HG03571 (cell line): ENCODE data around the gene NDUFB1.

Experiments
- ATAC-seq: cut with Tn5 transposase; IDR thresholded peaks from one replicate; pipeline ENCODE4 v1.9.1; 2021; ENCODE audit not compliant: unreplicated experiment

The NDUFB1 gene

DNA sequence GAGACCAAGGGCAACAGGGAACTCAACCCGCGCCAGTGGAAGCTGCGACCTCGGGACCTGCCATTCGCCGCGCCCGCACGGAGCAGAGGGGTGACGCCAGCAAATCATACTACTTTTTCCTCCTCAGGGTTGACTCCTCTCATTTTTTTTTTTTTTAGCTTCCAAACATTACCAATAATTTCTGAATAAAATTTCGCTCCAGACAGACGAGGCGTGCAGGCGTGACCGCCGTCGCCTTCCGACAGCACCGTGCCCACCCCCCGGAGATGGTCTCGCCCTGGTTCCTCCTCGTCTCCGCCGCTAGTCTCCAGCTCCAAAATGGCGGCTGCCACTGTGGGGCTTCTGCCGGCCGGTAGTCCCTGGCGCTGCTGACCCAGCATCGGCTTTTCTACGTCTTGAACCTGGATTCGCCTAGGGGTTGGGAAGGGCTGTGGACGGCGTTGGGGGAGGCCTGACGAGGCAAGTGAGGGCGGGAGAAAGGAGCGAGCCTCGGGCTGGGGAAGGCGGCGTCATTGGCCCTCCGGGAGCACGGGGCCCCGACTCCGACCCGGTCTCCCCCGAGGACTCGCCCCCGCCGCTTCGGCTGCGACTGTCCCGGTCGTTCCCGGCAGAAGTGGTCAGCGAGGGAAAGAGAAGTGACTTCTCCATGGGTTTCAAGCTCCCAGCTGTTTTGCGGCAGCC is at the start of gene NDUFB1, which contains the start of gene CPSF2:
NDUFB1 (minus strand) TSS at position 37 of the 681 bp plus-strand sequence. CDS start 4,069 bp downstream, outside the sequence.
CPSF2 (plus strand) TSS at position 300 of the 681 bp plus-strand sequence. CDS start 9,016 bp downstream, outside the sequence.
- peak; percentile 84 for ATAC-seq

DNA sequence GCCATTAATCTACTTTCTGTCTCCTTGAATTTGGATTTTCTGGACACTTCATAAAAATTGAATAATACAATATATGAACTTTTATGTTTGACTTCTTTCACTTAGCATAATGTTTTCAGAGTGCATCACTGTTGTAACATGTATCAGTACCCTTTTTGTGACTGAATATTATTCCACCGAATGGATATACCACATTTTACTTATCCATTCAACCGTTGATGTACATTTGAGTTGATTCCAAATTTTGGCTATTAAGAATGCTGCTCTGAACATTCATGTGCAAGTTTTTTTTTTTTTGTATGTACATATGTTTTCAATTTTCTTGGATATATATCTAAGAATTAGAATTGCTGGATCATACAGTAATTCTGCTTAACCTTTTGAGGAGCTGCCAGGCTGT is 43.5 kb upstream of the NDUFB1 start:
- ATAC-seq, result no peak

DNA sequence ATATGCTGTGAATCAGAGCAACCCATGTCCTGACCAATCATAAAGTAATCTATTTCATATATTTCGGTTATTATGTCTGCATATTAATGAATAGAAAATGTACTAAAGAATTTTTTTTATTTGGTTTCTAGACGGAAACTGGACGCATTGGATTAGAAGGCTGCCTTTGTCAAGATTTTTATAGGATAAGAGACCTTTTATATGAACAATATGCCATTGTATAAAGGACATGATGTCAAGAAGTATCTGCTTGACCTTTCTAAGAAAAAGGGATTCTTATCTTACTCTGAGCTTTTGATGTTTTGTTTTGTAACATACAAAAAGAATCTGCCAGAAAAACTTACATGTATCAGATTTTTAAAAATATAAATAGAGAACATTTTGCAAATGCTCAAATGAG is 40.0 kb upstream of the NDUFB1 start:
- ATAC-seq, result no peak

DNA sequence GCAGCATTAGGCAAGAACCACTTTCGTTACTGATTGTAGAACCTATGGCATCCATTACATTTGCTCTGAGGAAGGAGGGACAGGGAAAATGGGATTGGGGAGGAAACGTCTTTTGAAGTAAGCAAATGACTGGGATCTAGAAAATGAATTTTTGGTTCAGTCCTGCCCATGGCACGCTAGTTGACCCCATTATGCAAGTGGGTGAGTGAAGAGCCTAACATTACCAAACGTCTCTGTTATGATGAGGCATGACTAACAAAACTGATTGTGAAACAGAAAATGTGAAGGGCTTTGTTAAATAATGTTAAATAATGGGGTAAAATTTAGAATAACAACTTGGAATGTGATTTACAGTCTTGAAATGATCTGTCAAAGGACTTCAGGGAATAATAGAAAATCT is 39.1 kb upstream of the NDUFB1 start:
- ATAC-seq, result no peak

DNA sequence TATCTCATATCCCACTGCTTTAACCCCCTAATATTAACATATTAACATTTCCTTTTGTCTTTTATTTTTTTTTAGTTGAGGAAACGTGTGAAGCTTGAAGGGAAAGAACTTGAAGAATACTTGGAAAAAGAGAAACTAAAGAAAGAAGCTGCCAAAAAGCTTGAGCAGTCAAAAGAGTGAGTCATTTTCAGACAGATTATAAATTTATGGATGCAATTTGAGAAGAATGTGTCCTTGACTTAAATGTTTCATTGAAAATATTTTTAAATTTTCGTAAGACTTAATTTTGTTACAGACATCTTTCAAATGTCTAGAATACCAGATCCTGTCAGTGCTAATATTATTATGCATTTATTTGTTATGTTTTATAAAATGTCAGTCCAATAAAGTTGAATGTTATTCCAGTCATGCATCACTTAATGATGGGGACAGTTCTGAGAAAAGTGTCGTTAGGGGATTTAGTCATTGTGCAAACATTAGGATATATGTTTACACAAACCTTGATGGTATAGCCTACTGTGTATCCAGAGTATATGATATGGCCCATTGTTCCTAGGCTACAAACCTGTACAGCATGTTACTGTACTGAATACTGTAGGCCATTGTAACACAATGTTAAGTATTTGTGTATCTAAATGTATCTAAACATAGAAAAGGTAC is 32.9 kb upstream of the NDUFB1 start:
- no peak for ATAC-seq

DNA sequence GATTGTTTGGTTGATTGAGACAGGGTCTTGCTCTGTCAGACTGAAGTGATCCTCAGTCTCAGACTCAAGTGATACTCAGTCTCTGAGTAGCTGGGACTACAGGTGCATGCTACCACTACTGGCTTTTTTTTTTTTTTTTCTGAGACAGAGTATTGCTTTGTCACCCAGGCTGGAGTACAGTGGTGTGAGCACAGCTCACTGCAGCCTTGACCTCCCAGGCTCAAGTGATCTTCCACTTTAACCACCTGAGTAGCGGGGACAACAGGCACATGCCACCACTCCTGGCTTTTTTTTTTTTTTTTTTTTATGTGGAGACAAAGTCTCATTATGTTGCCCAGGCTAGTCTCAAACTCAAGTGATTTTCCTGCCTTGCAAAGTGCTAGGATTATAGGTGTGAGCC is 32.1 kb upstream of the NDUFB1 start:
- ATAC-seq, result no peak

DNA sequence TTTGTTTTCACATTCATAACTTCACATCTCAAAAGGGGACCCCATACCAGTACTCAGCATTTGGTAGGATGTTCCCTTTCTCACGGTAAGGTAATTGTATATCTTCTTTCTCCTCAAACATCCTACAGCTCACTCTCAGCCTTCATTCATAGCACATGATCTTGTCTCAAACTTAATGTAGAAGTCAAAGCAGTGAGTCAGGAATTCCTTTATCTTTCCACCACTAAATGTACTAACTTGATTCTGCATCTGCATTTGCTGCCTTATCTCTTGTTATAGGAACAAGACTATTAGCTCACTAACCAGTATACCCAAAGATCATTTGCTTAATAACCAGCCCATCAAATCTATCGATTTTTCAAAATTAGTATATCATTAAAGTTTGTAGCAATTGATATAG is 23.2 kb upstream of the NDUFB1 start:
- ATAC-seq, result no peak

DNA sequence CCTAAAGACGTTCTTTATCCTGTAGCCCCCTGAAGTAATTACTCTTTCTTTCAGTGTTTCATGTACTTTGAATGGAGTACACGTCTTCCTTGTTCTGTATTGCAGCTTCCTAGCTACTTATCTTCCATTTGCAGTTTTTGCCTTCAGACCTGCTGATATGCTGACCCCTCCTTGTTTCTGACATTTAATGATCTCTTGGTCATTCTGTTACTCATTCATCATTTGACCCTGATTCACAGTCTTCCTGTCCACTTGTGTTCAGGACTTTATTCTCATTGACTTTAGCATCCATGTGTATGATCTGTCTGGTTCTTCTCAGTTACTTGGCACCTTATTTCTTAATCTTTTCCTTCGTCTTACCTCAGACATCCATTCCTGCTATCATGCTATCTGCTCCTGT is 22.5 kb upstream of the NDUFB1 start:
- no peak for ATAC-seq

DNA sequence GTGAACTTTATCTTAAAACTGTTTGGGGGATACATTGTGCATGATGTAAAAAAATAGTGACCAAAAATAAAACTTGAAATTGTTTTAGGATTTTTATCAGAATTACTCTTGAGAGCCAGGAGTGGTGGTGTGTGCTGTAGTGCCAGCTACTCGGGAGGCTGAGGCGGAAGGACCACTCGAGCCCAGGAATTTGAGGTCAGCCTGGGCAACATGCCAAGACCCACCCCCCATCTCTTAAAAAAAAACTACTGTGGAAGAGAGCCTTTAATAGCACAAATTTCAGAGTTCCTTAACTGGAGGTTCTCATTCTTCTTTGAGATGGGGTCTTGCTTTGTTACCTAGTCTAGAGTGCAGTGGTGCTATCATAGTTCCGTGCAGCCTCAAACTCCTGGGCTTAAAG is 21.8 kb upstream of the NDUFB1 start:
- no peak for ATAC-seq

DNA sequence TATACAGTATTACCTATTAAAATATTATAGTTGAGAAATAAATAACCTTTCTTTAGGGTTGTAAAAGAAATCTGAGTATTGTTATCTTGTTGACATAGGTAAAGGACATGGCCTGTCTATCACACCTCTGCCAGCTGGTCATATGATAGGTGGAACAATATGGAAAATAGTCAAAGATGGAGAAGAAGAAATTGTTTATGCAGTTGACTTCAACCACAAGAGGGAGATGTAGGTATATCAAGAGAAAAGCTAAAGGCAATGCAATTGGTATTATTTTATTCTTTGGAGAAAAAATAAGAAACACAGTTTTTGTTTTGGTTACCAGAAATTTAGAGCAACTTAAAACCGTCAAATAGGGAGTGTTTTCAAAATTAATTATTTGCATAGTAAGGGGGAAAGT is 13.8 kb upstream of the NDUFB1 start:
- no peak for ATAC-seq

DNA sequence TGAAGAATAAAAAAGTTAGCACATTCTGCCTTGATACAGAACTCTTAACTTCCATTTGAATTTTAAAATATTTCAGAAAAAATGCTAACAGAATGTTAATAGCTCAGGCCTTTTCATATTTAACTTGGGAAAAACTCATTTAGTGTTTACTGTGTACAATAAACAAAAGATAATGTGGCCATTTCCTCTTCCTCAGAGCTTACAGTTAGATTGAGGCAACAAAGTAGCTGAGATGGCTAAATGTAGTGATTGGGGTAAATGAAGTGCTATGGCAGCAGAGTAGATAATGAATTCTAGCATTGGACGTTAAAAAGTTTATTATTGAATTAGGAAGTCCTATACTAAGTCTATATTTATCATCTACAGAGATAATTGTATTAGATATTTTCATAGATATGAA is 12.9 kb upstream of the NDUFB1 start:
- ATAC-seq, result no peak

DNA sequence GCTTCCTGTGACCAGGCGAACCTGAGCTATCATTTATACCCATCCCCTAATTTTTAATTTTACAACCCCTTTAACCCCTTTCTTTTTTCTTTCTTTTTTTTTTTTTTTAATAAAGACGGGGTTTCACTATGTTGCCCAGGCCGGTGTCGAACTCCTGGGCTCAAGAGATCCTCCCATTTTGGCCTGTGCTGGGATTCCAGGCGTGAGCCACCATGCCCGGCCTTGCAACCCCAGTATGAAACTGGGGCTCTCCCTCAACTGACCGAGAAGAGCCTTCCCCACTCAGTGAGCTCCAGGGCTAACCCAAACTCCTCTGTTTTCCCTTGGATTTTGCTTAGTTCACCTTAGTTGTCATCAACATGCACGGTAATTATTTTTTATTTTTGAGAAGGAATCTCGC is 1.3 kb upstream of the NDUFB1 start:
- no peak for ATAC-seq

DNA sequence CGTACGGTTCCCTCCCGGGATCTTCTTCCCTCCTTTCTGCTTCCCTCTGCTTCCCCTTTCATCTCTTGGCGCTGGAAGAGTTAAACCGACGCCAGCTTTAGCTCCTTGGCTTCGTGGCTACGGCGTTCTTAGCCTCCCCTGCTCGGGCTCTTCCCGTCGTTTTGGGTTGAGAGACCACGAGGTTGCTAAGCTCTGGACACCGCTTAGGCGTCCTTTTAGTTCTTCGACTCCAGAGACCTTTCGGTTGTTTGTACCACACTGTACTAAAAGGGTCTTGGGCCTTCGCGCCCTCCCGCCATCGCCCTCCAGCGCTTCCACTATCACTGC is 808 bp upstream of the NDUFB1 start:
- ATAC-seq, result no peak

DNA sequence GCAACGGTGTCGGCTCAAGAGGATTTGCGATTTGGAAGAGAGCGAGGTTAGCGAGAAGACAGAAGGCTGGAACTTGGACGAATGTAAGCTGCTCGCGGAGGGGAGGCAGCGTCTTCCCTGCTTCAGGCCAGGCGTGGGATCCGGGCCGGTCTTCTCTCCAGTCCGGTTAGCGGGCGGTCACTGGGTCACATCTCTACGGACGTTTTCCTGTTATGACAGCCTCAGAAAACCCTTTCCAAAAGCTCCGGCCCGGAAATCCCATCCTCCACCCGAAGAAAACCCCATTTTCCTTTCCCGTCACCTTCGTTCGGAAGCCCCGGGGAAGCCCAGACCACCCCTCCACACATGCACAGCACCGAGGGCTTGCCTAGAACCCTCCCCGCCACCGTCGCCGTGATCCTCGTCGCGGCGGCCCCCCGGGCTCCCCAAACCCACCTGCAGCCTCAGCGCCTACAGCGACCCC is 268 bp downstream of the NDUFB1 start:
- peak; percentile 12 for ATAC-seq

DNA sequence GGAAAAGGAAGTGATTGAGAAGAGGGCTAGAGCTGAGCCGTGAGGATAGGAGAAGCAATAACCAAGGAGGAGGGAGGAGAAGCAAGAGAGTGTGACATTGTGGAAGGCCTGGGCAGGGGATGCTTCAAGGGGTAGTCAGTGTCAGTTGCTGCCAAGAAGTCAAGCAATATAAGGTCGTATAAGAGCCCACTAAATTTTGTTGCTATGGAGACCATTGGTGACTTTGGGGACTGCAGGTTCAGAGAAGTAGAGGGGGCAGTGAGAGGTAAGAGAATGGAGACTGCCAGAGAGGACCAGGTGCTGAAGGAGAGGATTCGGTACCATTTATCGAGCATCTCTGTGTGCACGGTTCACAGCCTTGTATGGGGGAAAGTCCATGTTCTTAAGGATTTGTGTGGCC is 12.0 kb downstream of the NDUFB1 start:
- no peak for ATAC-seq

DNA sequence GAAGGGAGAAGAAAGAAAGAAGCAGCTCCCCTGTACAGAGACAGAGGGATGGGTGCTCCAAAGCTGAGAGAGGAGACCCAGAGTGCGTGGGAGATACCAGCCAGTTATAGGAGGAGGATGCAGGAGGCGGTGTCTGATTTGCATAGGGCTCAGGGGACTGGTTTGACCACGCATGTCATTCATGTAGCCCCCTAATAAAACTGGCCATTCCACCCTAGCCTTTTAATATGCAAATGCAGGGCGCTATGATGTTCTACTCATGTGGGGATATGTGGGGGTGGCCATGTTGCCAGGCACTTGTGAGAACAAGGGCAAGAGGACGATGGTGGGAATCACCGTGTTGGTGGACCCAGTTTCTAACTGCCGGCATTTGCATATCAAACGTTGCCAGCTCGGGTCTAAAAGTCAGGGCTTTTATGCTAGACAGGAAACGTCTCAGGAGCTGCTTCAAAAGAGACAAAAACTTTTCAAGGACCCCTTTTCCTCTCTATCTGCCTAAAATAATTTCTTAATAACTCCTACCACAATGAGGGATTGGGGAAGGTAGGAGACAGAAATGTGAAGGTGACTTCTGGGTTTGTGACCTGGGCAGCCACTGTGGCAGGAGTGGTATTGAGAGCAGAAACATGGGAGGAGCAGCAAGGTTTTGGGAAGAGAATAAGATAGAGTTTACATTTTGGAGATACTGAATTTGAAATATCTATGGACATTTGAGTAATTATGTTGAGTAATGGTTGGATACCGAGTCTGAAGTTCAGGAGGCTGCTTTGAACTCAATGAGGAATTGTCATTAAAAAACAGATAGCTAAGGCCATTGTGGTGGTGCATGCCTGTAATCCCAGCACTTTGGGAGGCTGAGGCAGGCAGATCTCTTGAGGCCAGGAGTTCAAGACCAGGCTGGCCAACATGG is 12.9 kb downstream of the NDUFB1 start:
- no peak for ATAC-seq

DNA sequence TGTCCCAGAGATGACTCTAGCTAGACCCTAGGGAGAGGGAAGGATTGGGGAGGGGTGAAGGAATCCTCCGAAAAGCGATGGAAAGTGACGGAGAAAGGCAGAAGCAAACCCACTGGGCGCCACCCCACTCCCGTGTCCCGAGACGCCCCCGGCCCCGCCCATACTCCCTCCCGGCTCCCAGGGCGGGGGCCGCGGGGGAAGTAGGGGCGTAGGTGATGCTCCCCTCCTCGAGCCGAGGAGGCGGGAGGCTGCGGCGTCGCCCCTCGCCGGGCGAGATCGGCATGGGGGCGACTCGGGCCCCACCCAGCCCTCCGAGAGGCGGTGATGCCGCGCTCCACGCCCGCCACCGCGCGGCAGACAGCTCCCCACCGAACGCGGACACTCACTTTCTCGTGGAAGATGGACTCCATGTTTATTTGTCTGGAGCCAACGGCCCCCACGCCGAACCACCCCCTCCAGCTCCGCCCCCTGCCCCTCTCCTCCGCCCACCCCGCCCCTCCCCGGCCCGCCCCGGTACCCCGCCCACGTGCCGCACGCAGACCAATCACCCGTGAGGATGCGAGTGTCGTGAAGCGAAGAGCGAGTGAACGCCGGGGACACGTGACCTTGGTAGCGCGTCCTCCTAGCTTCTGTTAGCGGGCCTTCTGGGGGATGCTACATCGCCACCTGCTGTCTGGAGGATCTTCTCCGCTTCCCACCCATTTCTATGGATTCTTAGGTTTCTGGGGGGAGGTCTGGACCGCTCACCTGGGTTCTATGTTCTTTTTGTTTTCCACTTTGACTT is 15.2 kb downstream of the NDUFB1 start, which contains the start of gene ATXN3:
ATXN3 (minus strand) TSS at position 440 of the 784 bp plus-strand sequence; CDS start at position 410, 30 bp downstream.
- ATAC-seq, result peak; percentile 73

DNA sequence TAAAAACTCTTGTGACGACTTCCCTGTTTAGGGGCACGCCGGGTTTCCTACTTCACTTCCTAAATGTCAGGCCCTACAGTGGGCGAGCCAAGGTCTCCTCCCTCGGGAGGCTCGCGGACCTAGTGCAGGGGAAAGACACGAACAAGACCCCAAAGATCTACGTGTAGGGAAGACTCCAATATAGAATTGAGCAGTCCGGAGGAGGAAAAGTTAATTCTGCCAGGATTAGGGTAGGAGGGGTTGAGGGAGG is 15.7 kb downstream of the NDUFB1 start:
- peak; percentile 26 for ATAC-seq

DNA sequence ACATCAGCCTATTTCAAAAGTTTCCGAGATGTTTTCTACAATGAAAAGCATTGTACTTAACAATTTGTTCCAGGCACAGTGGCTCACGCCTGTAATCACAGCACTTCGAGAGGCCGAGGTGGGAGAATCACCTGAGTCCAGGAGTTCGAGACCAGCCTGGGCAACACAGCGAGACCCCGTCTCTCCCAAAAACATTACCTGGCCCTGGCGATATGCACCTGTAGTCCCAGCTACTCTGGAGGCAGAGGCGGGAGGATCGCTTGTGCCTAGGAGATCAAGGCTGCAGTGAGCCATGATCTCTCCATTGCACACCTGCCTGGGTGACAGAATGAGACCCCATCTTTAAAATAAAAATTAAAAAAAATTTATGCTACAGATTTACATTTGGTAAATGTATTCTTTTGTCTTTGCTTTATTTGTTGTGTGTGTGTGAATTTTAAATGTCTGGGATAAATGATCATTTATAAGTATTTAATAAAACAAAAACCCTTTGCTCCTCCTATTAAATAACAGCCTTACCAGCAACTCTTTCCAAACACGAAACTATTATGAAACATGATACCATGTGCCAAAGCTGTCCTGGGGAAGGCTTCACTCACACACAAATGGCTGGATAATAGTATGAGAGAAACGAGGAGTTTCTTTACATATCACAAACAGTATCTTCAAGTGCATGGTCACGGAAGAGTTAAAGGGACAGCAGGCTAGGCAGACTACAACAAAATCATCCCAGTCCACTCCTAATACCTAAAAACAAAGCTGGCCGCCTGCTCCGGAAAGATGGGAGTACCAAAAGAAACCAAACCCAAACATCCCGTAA is 16.2 kb downstream of the NDUFB1 start:
- no peak for ATAC-seq

DNA sequence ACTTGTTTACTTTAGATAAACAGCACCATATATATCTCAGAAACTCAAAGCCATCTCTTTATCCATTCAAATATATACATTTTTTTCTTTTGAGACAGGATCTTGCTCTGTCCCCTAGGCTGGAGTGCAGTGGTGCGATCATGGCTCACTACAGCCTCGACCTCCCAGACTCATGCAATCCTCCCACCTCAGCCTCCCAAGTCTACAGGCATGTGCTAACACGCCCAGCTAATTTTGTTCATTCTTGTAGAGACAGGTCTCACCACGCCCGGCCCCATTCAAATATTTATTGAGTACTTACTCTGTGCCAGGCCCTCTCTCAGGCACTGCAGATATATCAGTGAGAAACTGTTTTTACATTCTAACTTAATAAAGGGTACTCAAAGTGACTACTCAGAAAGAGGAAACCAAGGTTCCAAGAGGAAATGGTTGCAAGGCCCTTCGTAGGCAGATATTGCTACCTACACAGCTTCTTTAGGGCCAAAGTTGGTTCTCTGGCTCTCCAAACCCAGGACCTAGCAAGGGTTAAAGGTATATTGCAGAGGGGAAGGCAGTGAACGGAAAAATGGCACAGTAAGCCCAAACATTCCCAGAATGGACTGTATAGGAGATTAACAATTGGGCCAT is 18.0 kb downstream of the NDUFB1 start:
- ATAC-seq, result no peak
